ENCODE results near the gene WDR86.

WDR86 gene

DNA sequence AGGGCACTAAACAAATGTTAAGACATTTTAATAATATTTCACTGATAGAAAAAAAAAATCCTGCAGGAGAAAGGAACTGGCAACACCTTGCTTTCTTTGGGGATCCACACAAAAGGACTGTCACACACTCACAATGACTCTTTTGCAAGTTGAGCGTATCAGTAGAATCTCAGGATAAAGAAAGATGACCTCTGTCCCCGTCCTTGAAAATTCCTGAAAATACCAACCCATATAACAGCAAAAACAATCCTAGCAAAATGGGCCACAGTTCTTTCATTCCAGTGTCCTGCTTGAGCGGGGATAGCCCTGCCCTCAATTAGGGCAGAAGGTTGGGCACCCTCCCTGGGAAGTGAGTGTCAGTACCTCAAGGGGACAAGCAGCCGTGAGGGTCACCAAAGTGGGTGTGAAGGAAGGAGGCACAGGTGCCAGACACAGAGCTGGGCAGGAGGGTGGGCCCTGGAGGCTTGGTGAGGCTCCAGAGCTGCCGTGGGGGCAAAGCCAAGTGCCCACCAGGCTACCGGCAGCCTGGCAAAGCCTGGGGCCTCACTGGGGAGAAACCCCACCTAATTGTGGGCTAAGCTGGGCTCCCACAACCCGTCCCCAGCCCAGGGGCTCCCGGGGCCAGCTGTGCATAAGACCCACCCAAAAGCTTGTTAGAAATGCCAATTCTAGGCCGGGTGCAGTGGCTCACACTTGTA, 2.8 kb downstream of the WDR86 start:
- DNase-seq (ENCODE audit: low read depth, low spot score): no peak

DNA sequence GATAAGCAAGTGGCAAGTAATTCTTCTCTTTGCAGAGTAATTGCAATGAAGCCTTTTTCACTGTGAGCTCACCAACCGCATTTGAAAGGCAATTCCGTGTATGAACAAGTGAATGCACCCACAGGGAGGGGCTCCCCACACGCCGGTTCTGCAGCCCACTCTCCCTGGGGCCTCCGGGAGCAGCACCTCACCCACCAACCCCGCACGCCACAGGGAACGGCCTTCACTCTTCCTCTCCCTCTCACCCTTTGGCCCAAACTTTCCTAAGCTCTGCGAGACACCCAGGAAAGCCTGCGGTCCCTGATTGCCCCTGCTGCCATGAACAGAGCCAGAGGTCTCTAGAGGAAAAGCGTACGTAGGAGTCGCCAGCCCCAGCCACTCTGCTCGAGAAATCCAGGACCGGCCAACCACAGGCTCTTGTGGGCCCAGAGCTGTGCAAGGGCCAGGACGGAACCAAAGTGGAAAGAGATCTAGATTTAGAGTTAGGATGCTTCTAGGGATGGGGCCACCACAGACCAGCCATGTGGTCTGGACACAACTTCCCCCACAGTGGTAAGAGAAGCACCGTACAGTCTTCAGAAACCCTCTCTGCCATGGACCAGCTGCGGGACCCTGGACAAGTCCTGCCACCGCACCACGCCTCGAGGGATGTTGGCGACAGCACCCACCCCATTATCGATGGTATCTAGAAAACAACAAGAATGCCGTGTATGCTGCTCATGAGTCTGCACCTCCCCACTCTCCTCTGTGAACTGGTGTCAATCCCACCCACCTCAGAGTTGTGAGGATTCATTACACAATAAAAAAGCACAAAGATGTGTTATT, 3.6 kb downstream of the WDR86 start:
- DNase-seq (ENCODE audit: low read depth, low spot score): no peak

- no peak for DNase-seq (ENCODE audit: low read depth, low spot score)
Observed at GRCh38 chr7:151405588-151405987, 4.2 kb downstream of the WDR86 start.

DNA sequence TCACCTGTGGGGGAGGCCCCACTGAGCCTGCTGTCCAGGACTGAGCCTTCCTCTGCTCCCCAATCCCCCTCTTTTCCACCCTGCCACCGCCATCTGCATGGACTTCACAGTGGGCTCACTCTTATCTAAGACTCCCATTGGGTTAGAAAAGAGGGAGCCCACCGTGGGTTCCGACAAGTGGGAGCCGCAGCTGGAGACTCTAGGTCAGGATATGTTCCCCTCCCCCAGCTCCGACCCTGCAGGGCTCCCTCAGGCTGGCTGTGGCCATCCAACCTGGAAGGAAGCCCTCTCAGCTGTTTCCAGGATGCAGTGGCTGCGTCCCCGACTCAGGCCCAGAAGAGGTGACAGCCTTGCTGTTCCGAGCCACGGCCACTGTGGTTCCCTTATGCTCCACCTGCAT, 4.8 kb downstream of the WDR86 start:
- no peak for DNase-seq (ENCODE audit: low read depth, low spot score)

DNA sequence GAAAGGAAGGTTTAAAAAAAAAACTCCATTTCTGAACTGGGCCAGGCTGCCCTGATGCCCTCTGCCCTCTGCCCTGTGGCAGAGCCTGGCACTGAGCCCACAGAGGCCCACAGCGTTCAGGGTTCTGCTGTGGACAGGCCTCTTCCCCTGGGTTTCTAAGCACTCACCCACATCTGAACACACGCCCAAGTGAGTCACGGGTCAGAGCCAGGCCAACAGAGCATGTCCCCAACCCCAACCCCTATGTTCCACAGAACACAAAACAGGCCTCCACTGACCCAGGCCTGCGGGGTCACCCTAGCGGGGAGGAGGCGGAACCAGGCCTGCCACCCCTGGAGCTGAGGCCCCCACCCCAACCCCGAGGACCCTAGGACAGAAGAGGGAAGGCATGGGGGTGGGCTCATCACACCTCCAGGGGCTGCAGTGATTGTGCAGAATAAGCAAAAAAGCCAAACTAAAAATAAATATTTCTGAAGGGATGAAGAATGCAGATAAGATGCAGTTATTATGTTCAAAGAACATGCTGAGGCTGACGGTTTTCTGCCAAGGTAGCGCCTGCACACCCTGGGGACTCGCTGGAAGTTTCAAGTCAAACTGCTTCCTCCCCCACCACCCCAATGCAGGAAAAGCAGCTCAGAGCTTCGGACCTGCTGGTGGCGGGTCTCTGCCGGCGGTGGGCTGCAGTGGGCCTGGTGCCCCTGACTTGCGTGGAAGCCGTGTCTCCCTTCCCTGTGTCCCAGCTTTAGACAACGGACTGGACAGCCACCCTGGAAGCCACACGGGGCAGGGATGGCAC, 5.4 kb downstream of the WDR86 start:
- DNase-seq (ENCODE audit: low read depth, low spot score): no peak

DNA sequence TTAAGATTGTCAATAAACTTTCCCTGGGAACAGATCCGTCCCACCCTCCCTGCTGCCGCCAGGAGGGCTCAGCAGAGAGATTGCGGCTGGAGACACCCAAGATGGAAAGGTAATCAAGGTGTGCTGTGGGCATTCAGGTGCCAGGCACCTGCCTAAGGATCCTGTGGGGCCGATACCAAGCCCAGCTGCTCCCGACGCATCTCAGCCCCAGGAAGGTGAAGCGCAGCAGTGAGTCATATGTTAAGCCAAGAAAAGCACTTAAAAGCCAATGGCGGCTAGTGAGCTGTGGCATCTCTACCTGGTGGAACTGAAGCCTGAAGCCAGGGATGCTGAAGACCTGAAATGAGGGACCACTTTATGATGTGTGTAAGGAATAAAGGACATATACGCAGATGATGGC, 6.1 kb downstream of the WDR86 start:
- no peak for DNase-seq (ENCODE audit: low read depth, low spot score)

DNA sequence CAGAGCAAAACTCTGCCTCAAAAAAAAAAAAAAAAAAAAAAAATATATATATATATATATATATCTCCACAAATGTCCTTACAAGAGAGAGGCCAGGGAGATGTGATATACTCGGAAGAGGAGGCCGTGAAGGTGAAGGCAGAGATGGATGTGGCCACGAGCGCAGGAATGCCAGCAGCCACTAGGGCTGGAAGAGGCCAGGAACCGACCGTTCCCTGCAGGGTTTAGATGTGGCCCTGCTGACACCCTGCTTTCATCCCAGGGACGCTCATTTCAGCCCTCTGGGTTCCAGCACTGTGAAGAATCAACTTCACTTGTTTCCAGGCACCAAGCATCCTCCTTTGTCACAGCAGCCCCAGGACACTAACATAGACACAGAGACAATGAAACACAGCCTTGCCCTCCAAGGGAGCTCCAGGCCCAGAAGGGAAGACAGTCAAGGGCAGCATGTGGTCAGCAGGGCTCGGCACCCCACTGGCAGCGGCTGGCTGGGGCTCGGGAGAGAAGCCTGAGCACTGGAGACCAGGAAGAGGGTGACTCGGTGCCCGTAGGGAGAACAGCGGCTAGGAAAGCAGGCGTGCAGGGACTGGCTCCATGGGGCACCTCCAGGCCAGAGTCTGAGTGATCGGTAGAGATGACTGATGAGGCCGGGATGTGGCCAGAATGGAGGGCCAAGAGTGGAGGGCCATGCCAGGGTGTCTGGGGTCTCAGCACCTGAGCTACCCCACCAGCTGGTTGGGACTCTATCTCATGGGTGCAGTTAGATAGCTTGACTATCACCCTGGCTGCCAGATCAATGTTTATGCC, 7.6 kb downstream of the WDR86 start:
- no peak for DNase-seq (ENCODE audit: low read depth, low spot score)

DNA sequence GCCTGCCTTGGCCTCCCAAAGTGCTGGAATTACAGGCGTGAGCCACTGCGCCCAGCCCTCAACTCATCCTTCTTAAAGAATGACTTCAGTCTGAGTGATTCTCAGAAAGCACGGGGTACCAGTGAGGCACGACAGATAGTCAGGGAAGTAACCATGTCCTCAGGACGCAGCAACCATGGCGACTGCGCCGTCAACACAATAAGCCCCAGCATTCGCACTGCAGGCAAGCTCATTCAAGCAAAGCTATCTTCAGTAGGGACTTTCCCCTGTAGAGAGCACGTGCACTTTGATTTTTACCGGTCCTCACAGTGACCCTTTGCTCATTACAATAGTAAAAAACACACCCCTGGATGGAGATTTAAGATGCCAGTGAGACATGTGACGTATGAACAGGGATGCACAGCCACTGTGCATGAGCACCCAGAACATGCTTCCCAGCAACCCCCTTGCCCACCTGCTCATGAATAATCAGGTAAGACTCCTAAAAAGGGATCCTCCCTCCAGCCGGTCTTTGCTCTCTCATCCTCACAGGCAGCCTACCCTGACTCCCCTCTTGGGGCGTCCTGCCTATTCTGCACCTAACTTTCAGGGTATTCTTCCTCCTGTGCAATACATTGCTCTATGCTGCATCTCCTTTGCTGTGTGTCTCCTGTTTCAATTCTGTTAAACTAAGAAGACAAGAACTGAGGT, 9.1 kb downstream of the WDR86 start:
- no peak for DNase-seq (ENCODE audit: low read depth, low spot score)

DNA sequence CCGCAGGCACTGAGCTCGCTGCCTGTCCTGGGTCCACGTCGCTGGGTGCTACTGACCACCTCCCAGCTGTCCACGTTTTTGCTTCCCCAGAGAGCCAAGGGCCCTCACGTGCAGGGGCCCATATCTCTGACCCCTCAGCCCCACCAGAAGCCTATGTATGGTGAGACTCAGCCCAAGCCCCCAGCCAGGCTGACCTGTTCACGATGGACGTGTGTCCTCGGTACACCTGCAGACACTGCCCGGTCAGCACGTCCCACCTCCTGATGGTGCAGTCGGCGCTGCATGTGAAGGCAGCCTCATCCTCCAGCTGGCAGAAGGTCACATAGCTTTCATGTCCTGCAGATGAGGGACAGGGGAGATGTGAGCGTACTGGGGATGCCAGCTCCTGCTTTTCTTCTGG, 9.9 kb downstream of the WDR86 start:
- no peak for DNase-seq (ENCODE audit: low read depth, low spot score)

DNA sequence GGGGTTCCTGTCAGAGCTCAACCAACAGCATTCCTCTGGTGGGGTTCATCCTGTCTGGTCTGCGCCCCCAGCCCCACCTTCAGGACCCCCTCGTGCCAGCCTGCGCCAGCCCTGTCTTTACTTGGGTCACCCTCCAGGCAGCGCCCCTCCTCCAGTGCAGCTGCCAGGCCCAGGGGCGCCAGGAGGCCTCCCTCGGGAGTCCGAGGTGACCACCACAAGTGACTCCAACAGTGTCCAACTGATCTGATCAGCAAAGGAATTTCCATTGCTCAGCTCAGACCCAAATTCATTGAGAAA, 10.6 kb downstream of the WDR86 start:
- DNase-seq (ENCODE audit: low read depth, low spot score): no peak

DNA sequence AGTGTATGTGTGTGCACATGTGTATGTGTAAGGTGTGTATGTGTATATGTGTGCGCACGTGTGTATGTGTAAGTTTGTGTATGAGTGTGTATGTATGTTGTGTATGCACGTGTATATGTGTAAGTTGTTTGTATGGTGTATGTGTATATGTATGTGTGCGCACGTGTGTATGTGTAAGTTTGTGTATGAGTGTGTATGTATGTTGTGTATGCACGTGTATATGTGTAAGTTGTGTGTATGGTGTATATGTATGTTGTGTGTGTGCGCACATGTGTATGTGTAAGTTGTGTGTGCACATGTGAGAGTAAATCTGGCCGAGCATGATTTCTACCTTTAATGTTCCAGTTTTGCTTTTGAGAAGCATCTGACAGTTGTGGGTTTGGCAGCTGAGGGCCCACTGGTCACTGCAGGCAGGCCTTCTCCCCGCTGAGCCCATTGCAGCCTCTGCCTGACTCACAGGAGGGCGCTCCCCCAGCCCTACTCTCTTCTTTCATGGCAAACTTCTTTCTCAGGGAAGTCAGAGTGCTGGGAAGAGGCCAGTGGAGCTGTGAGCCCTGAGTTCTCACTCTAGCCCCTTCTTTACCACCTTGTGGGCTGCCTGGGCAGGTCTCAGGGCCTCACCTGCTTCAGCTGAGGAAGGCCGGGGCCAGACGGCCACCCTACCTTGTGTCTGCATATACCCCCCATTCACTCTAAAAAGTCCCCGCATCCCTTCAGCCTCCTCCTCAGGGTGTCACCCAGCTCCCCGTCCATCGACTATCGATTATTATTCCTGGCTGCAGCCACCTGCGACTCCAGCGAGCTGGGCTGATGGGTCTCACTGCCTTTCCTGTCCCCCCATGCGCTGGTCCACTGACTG, 11.2 kb downstream of the WDR86 start:
- no peak for DNase-seq (ENCODE audit: low read depth, low spot score)

- DNase-seq (ENCODE audit: low read depth, low spot score): no peak
Observed at GRCh38 chr7:151397026-151397425, 12.8 kb downstream of the WDR86 start.

DNA sequence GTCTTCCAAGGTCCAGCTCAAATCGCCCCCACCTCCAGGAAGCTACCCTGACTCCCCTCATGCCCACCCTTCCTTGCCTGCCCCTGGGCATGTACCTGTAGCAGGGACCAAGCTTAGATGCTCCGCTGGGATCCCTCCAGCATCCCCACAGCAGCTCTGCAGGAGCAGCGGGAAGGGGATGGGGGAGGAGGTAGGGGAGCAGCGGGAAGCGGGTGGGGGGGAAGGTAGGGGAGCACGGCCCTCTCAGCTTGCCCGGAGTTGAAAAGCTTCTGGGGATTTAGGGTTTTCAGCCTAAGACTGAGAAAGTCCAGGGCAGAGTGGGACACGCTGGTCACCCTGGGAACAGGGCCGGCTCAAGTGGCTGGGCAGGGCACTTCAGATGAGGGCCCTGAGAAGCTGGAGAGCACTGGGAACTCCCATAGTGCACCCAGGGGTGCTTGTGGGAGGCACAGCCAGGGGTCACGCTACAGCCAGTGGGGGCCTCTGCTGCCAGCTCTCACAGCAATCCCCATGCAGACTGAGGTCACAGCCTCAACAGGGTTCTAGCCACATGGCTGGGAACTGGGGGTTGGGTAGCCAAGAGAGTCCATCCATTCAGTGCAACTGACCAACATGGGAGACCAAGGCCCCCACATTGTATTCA, 13.4 kb downstream of the WDR86 start:
- no peak for DNase-seq (ENCODE audit: low read depth, low spot score)

GRCh38 chr7:151395036-151395367, 14.8 kb downstream of the WDR86 start:
- DNase-seq (ENCODE audit: low read depth, low spot score): no peak

GRCh38 chr7:151394076-151395035, 15.5 kb downstream of the WDR86 start:
- no peak for DNase-seq (ENCODE audit: low read depth, low spot score)

- no peak for DNase-seq (ENCODE audit: low read depth, low spot score)
Observed at GRCh38 chr7:151393031-151393977, 16.5 kb downstream of the WDR86 start.

DNA sequence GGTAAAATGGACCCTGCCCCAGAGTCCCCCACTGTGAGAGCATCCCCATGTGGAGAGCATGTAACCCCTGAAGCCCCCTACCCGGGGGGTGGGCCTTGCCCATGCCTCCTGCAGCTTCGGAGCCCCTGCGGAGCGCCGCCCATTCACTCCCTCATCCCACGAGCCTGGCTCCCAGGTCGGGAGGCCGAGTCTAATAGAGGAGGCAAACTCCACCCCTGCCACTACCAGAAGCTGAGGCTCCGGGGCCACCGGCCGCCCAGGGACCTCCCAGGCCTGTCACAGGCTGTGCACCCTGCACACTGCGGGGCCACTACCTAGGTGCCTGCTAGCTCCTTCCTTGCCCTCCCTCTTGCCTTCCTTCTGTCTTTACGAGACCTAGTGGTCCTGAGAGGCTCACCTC, 17.4 kb downstream of the WDR86 start:
- DNase-seq (ENCODE audit: low read depth, low spot score): no peak

DNA sequence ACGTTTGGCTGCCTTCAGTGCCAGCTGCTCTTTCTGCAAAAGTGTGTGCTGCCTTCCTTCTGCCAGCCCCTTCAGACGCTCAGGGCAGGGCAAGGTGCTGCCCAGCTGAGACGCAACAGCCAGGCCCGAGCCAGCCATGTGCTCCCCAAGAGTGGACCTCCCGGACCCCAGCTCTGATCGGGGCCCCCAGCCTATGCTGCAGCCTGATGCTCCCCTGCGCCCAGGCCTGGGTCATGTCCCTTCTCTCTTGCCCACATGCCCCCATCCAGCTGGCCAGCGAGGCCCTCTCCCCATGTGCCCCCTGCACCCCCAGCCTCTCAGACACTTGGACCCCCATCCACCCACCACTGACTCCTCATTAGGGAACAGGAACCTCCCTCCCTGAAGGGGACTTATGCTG, 17.8 kb downstream of the WDR86 start:
- DNase-seq (ENCODE audit: low read depth, low spot score): no peak
